HL-60 (cell line): ENCODE measurements around the gene SLC9A3.
A peak's percentile ranks its signal among the peaks of the same experiment; 100 is the strongest.

Experiments used
- DNase-seq, 2 experiments: peaks; one replicate each; pipeline ENCODE4 v3.0.0-alpha.2; 2010 to 2020; ENCODE audit warnings: low read depth in 1 of 2, low spot score in 1 of 2
- H3K27ac ChIP-seq: fragments of 250-450 bp; sonication (Bioruptor Pico); replicated peaks from 2 replicates; pipeline ENCODE4 v1.5.1; 2020; ENCODE audit warnings: mild to moderate bottlenecking, moderate library complexity
- H3K27me3 ChIP-seq: fragments of 250-450 bp; sonication (Bioruptor Pico); 2 replicates; pipeline ENCODE4 v1.5.1; 2021; ENCODE audit warnings: mild to moderate bottlenecking, moderate library complexity; ENCODE audit not compliant: insufficient read depth, poor library complexity, severe bottlenecking
- H3K4me3 ChIP-seq: replicated peaks from 2 replicates; pipeline ENCODE4 v1.5.1; 2011; ENCODE audit warnings: mild to moderate bottlenecking, control low read depth, low read length; ENCODE audit not compliant: insufficient read depth
- GABPA ChIP-seq: IDR thresholded peaks from 2 replicates; pipeline ENCODE4 v1.6.1; 2012; ENCODE audit warnings: low read depth
- POLR2AphosphoS5 ChIP-seq: IDR thresholded peaks from 2 replicates; pipeline ENCODE4 v1.6.1; 2012; ENCODE audit warnings: low read depth
- SPI1 ChIP-seq: IDR thresholded peaks from 2 replicates; pipeline ENCODE4 v1.6.1; 2012; ENCODE audit warnings: low read depth, mild to moderate bottlenecking, borderline replicate concordance
- TF ChIP-seq, protein P1 (sequence below): IDR thresholded peaks from 2 replicates; pipeline ENCODE4 v1.6.1; 2012; ENCODE audit warnings: low read depth; ENCODE audit not compliant: insufficient replicate concordance
- TF ChIP-seq, protein P2 (sequence below): IDR thresholded peaks from one replicate; pipeline ENCODE4 v1.5.1; 2011; ENCODE audit warnings: low read length, control low read depth, inconsistent platforms; ENCODE audit not compliant: insufficient read depth

Gene SLC9A3

DNA sequence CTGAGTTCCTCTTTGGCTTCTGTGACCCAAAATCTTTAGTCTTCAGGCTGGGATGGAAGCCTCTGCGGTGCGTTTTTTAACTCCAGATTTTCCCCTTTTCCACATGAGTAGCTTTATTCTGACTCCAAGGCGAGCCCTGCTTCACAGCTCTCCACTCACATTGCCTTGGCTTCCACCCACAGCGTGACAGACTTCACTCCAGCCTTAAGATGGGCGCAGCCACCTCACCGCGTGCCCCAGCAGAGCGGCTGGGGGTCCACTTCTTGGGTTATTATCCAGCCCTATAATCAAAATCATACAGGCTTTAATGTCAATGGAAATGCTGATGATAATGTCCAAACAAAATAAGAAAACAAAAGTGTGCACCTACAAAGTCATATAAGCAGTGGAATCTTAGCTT lies 80.0 kb downstream of the SLC9A3 start:
- no peak for DNase-seq
- H3K27me3 ChIP-seq, result no peaks in the 10 kb centered on the region
- peak overlapping the region; percentile 99 for H3K4me3 ChIP-seq
- no peak for TF ChIP-seq GABPA
- TF ChIP-seq POLR2AphosphoS5, result no peak
- peak; percentile 41; the same call in 1 of the 2 replicates for TF ChIP-seq SPI1
- peak overlapping the region; percentile 95 for H3K27ac ChIP-seq

DNA sequence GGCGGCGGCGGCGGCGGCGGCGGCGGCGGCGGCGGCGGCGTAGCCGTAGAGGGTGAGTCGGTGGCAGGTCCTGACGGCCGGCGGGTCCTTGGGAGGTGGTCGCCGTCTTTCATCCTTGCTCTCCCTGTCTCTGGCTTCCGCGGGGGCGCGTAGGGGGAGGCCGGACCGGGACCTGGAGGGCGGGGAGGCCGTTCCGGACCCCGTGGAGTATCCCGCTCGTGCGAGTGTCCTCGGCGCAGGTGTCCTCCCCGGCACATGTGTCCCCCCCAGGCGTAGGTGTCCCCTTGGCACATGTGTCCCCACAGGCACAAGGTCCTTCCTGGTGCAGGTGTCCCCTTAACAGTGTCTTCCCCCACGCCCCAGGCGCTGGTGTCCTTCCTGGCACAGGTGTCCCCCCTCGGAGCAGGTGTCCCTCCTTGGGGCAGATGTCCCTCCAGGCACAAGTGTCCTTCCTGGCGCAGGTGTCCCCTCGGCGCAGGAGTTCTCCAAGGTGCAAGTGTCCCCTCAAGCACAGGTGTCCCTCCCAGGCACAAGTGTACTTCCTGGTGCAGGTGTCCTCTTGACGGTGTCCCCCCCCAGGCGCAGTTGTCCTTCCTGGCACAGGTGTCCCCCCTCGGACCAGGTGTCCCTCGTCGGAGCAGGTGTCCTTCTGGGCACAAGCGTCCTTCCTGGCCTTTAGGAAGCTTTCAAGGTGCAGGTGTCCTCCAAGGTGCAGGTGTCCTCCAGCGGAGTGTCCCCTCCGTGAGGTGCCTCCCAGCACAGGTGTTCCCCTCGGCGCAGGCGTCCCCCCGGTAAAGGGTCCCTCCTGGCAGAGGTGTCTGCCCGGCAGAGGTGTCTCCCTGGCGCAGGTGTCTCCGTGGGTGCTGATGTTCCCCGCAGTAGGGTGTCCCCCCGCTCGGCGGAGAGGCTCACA lies 80.8 kb downstream of the SLC9A3 start:
- DNase-seq, result peak; percentile 32 to 66

DNA sequence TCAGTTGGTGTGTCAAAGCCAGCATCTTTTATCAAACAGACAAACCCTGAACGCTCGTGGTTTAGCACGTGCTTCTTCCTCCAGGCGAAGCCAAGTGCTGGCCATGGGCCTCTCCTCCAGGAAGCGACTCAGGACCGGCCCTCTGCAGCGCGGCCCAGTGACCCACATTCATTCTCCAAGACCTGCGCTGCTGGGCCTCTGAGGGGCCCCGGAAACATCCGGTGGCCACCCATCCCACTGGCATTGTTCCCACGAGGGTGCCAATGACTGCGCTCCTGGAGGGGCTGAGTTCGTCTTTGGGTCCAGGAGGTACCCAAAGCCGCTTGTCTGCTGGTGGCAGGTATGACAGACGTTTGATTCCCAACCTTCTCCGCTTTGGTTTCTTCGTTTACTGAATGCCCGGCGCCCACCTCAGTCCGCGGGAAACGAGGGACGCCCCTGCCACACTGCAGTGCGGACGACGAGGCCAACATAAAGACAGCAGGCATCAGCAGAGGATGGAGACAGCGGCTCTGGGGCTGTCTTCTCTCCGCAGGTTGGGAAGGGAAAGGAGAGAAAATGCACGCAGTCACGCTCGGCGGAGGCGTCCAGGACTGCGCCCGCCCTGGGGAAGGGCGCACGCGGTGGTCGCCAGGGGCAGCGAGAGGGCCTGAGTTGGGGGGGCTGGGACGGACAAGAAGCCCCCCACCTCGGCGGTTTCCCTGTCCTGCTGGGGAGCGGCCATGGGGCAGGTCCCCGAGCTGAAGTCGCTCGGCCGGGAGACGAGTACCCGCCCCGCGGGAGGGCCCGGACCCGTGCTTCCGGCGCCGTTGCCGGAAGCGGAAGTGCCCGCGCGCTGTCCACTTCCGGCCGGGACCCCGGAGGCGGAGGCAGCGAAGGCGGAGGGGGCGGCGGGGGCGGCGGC lies 81.7 kb downstream of the SLC9A3 start, which contains the start of gene EXOC3:
Gene EXOC3 (plus strand): TSS at position 842 of the 904 bp plus-strand sequence. CDS start 3,030 bp downstream, outside the sequence.
- H3K27ac ChIP-seq, result peak within 1 kb of the TSS; percentile 95
- H3K27me3 ChIP-seq, result no peaks in the 10 kb centered on the region
- H3K4me3 ChIP-seq, result peak within 1 kb of the TSS; percentile 99
- DNase-seq, result peak; percentile 68 to 78
- TF ChIP-seq GABPA (peak; percentile 90), POLR2AphosphoS5 (no peak; the same call in 1 of the 2 replicates), SPI1 (peak; percentile 61; the same call in 1 of the 2 replicates)
- TF ChIP-seq, protein P1, sequence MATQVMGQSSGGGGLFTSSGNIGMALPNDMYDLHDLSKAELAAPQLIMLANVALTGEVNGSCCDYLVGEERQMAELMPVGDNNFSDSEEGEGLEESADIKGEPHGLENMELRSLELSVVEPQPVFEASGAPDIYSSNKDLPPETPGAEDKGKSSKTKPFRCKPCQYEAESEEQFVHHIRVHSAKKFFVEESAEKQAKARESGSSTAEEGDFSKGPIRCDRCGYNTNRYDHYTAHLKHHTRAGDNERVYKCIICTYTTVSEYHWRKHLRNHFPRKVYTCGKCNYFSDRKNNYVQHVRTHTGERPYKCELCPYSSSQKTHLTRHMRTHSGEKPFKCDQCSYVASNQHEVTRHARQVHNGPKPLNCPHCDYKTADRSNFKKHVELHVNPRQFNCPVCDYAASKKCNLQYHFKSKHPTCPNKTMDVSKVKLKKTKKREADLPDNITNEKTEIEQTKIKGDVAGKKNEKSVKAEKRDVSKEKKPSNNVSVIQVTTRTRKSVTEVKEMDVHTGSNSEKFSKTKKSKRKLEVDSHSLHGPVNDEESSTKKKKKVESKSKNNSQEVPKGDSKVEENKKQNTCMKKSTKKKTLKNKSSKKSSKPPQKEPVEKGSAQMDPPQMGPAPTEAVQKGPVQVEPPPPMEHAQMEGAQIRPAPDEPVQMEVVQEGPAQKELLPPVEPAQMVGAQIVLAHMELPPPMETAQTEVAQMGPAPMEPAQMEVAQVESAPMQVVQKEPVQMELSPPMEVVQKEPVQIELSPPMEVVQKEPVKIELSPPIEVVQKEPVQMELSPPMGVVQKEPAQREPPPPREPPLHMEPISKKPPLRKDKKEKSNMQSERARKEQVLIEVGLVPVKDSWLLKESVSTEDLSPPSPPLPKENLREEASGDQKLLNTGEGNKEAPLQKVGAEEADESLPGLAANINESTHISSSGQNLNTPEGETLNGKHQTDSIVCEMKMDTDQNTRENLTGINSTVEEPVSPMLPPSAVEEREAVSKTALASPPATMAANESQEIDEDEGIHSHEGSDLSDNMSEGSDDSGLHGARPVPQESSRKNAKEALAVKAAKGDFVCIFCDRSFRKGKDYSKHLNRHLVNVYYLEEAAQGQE, result peak; percentile 51

More for the DNA sequence above, 80.8 kb downstream of the SLC9A3 start:
- Histone ChIP-seq H3K4me3 (peak overlapping the region; percentile 99), H3K27me3 (no peaks in the 10 kb centered on the region), H3K27ac (peak overlapping the region; percentile 95)
- TF ChIP-seq, protein P2, sequence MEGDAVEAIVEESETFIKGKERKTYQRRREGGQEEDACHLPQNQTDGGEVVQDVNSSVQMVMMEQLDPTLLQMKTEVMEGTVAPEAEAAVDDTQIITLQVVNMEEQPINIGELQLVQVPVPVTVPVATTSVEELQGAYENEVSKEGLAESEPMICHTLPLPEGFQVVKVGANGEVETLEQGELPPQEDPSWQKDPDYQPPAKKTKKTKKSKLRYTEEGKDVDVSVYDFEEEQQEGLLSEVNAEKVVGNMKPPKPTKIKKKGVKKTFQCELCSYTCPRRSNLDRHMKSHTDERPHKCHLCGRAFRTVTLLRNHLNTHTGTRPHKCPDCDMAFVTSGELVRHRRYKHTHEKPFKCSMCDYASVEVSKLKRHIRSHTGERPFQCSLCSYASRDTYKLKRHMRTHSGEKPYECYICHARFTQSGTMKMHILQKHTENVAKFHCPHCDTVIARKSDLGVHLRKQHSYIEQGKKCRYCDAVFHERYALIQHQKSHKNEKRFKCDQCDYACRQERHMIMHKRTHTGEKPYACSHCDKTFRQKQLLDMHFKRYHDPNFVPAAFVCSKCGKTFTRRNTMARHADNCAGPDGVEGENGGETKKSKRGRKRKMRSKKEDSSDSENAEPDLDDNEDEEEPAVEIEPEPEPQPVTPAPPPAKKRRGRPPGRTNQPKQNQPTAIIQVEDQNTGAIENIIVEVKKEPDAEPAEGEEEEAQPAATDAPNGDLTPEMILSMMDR, result no peak
- peak; percentile 23; the same call in 1 of the 2 replicates for TF ChIP-seq POLR2AphosphoS5
- no peak for TF ChIP-seq SPI1
- peak; percentile 52; the same call in 1 of the 2 replicates for TF ChIP-seq GABPA

DNA sequence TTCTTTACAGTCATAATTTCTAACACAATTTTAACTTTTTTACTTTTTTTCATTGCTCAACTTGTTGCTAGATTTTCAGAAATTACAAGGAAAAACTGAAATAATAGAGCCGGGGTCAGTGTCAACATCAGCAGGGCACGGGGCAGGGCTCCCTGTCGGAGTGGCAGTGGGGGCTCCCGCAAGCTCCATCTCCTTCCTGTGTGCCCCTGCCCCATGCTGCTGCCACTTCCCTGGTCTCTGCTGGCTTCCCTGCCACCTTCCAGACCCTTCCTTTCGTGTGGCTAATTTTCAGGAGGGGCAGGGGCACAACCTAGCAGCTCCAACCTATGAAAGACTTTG lies 82.3 kb downstream of the SLC9A3 start:
- DNase-seq, result no peak

More for the DNA sequence above, 82.3 kb downstream of the SLC9A3 start:
- H3K27me3 ChIP-seq, result no peaks in the 10 kb centered on the region
- TF ChIP-seq, protein P1, result no peak
- TF ChIP-seq, protein P2, result no peak
- TF ChIP-seq POLR2AphosphoS5, result no peak
- TF ChIP-seq GABPA, result no peak
- TF ChIP-seq SPI1, result no peak
- peak overlapping the region; percentile 99; the same call in 1 of the 2 replicates for H3K4me3 ChIP-seq
- peak overlapping the region; percentile 95 for H3K27ac ChIP-seq
